CD4-positive, alpha-beta T cell (primary cell): ENCODE measurements around the gene FNDC1. TPM values are rescaled to one million over a fixed set of nuclear protein-coding genes. Genes with fewer than 3 reads are reported as not detected.

Experiments used
- ATAC-seq: fragments of 200-7000 bp; cut with Tn5 transposase; one replicate; pipeline ENCODE4 v1.10.0; 2022; ENCODE audit warnings: mild to moderate bottlenecking; ENCODE audit not compliant: poor library complexity
- CTCF ChIA-PET: fragments of 350-600 bp; sonication (Branson Sonifier 250); formaldehyde crosslinking; loops from one replicate; lab custom pipeline; 2021; ENCODE audit warnings: antibody characterized with exemption, inconsistent platforms; lab: Charles Lee
- POLR2A ChIA-PET: fragments of 350-600 bp; sonication (Branson Sonifier 250); formaldehyde crosslinking; loops from one replicate; lab custom pipeline; 2021; ENCODE audit warnings: antibody characterized with exemption, inconsistent platforms; lab: Charles Lee
- DNase-seq, 14 experiments: peaks; one replicate each; pipeline ENCODE4 v3.0.0-alpha.2; 2013 to 2020; ENCODE audit warnings: mixed read lengths in 2 of 14
- H3K27ac ChIP-seq, 2 donors: one replicate each; pipeline versions ENCODE4 v1.5.1 to v1.7.0; 2013; ENCODE audit warnings: low read length in 2 of 2, low read depth in 1 of 2, mild to moderate bottlenecking in 1 of 2
- H3K27me3 ChIP-seq, 2 experiments: 1 replicate in 1 of 2; 2 replicates in 1 of 2; pipeline versions ENCODE4 v1.6.1 to v1.7.0; 2013; ENCODE audit warnings: low read length in 2 of 2, control low read depth in 1 of 2, mild to moderate bottlenecking in 1 of 2, moderate library complexity in 1 of 2; ENCODE audit not compliant: insufficient read depth in 2 of 2, control insufficient read depth in 1 of 2
- H3K36me3 ChIP-seq: one replicate; pipeline ENCODE4 v1.6.1; 2013; ENCODE audit warnings: low read length, control low read depth; ENCODE audit not compliant: insufficient read depth
- H3K4me1 ChIP-seq: one replicate; pipeline ENCODE4 v1.6.1; 2013; ENCODE audit warnings: low read length, control low read depth; ENCODE audit not compliant: insufficient read depth
- H3K4me3 ChIP-seq: one replicate; pipeline ENCODE4 v1.5.1; 2013; ENCODE audit warnings: mild to moderate bottlenecking, low read length, moderate library complexity
- H3K9me3 ChIP-seq, 2 experiments: 1 replicate in 1 of 2; 2 replicates in 1 of 2; pipeline versions ENCODE4 v1.6.1 to v1.7.0; 2013; ENCODE audit warnings: low read length in 2 of 2, mild to moderate bottlenecking in 2 of 2, control low read depth in 1 of 2, moderate library complexity in 1 of 2; ENCODE audit not compliant: control insufficient read depth in 1 of 2, insufficient read depth in 1 of 2
- H3K27ac Mint-ChIP-seq: one replicate; pipeline ENCODE4 v1.8.0; 2020; ENCODE audit warnings: mixed read lengths
- H3K27me3 Mint-ChIP-seq: one replicate; pipeline ENCODE4 v1.8.0; 2021; ENCODE audit warnings: mixed read lengths
- H3K36me3 Mint-ChIP-seq: one replicate; pipeline ENCODE4 v1.8.0; 2021; ENCODE audit warnings: low read depth, mixed read lengths
- H3K4me1 Mint-ChIP-seq: one replicate; pipeline ENCODE4 v1.8.0; 2021; ENCODE audit warnings: low read depth, mixed read lengths
- H3K4me3 Mint-ChIP-seq: one replicate; pipeline ENCODE4 v1.8.0; 2020; ENCODE audit warnings: mild to moderate bottlenecking, mixed read lengths
- H3K9me3 Mint-ChIP-seq: one replicate; pipeline ENCODE4 v1.8.0; 2020; ENCODE audit warnings: mixed read lengths
- intact Hi-C, 2 experiments: fragments of 100-400 bp; cut with DNase I in 1 of 2; cut with micrococcal nuclease in 1 of 2; formaldehyde crosslinking; loops; one replicate each; pipeline versions ENCODE4 v1.15.1 to v1.9.0; 2023 to 2025; cut with DNase I, micrococcal nuclease
- total RNA-seq, 174 experiments: library from RNA in 2 of 174; stranded (reverse) in 2 of 174; gene quantifications; one replicate each; pipeline ENCODE4 v1.2.3 and lab custom pipeline; 2021 to 2026
- TF ChIP-seq, protein P1 (sequence below): fragments of 200-600 bp; IDR thresholded peaks from one replicate; pipeline ENCODE4 v1.8.0; 2022; ENCODE audit warnings: antibody characterized with exemption, mild to moderate bottlenecking

Gene FNDC1
- total RNA-seq, 2 experiments from 2014 or later: not detected

DNA sequence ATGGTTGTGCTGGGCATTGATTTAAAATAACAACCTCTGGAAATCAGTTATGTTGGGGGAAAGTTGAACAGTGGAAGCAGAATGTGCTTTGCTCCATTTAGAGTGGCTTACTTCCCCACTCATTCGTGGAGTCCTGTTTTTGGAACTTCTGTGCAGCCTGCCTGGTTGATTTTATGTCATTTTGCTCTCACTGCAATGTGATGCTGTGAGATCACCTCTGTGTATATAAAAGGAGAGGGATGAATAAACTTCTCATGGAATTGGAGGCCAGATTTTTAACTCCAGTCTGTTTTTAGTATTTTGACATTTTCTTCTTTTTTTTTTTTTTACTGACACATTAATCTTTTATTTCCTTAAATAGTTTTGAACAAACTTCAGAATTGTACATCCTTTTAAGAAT lies 139.0 kb downstream of the FNDC1 start:
- Mint-ChIP-seq H3K36me3 (no peaks in the 10 kb centered on the region), H3K27ac (no peak overlapping the region), H3K4me1 (no peaks in the 10 kb centered on the region), H3K4me3 (no peak overlapping the region), H3K9me3 (no peaks in the 10 kb centered on the region), H3K27me3 (peaks cover 22% of the 10 kb centered on the region)
- Histone ChIP-seq H3K36me3 (no peaks in the 10 kb centered on the region), H3K9me3 (peaks cover 0 to 3% of the 10 kb centered on the region in 2 experiments), H3K27ac (no peak overlapping the region), H3K27me3 (no peaks in the 10 kb centered on the region), H3K4me3 (no peak overlapping the region), H3K4me1 (no peaks in the 10 kb centered on the region)
- ATAC-seq: no peak
- TF ChIP-seq, protein P1, sequence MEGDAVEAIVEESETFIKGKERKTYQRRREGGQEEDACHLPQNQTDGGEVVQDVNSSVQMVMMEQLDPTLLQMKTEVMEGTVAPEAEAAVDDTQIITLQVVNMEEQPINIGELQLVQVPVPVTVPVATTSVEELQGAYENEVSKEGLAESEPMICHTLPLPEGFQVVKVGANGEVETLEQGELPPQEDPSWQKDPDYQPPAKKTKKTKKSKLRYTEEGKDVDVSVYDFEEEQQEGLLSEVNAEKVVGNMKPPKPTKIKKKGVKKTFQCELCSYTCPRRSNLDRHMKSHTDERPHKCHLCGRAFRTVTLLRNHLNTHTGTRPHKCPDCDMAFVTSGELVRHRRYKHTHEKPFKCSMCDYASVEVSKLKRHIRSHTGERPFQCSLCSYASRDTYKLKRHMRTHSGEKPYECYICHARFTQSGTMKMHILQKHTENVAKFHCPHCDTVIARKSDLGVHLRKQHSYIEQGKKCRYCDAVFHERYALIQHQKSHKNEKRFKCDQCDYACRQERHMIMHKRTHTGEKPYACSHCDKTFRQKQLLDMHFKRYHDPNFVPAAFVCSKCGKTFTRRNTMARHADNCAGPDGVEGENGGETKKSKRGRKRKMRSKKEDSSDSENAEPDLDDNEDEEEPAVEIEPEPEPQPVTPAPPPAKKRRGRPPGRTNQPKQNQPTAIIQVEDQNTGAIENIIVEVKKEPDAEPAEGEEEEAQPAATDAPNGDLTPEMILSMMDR: no peak
- ChIA-PET CTCF (no interaction called here), POLR2A (no interaction called here)
- DNase-seq: no peak
- intact Hi-C loops: no loop called here

GRCh38 chr6:159309723-159310122 lies 140.5 kb downstream of the FNDC1 start:
- intact Hi-C loops: no loop called here
- Histone ChIP-seq H3K4me3 (no peak overlapping the region), H3K27ac (no peak overlapping the region), H3K27me3 (no peaks in the 10 kb centered on the region), H3K4me1 (no peaks in the 10 kb centered on the region), H3K9me3 (no peaks in the 10 kb centered on the region), H3K36me3 (no peaks in the 10 kb centered on the region)
- no peaks in the 10 kb centered on the region for H3K9me3 Mint-ChIP-seq
- no peak for DNase-seq
- POLR2A ChIA-PET: no interaction called here
- no peaks in the 10 kb centered on the region for H3K36me3 Mint-ChIP-seq
- no peak for ATAC-seq
- H3K27ac Mint-ChIP-seq: no peak overlapping the region
- H3K27me3 Mint-ChIP-seq: peaks cover 14% of the 10 kb centered on the region
- no peak overlapping the region for H3K4me3 Mint-ChIP-seq
- TF ChIP-seq, protein P1: no peak
- CTCF ChIA-PET: no interaction called here
- H3K4me1 Mint-ChIP-seq: no peaks in the 10 kb centered on the region

GRCh38 chr6:159311618-159312017 lies 142.4 kb downstream of the FNDC1 start:
- intact Hi-C loops: no loop called here
- Mint-ChIP-seq H3K4me3 (no peak overlapping the region), H3K4me1 (no peaks in the 10 kb centered on the region), H3K36me3 (no peaks in the 10 kb centered on the region), H3K27me3 (peaks cover 6% of the 10 kb centered on the region), H3K9me3 (no peaks in the 10 kb centered on the region), H3K27ac (no peak overlapping the region)
- ATAC-seq: no peak
- Histone ChIP-seq H3K9me3 (no peaks in the 10 kb centered on the region), H3K4me1 (no peaks in the 10 kb centered on the region), H3K4me3 (no peak overlapping the region), H3K27me3 (no peaks in the 10 kb centered on the region), H3K27ac (no peak overlapping the region), H3K36me3 (no peaks in the 10 kb centered on the region)
- no peak for DNase-seq
- TF ChIP-seq, protein P1: no peak
- CTCF ChIA-PET: no interaction called here
- POLR2A ChIA-PET: no interaction called here
